Stimulated activated CD8-positive, alpha-beta memory T cell treated with anti-CD3 and anti-CD28 coated beads, Interleukin-12 subunit alpha, Interleukin-12 subunit beta, amount 100 ng/mL, for 1 hour (primary cell): ENCODE data around the gene RNF19B.

ENCODE experiments used
- DNase-seq: peaks from one replicate; pipeline ENCODE4 v3.0.0-alpha.2; 2020; ENCODE audit warnings: low read depth

Gene RNF19B

GRCh38 chr1:32888134-32888533 lies 76.5 kb downstream of the RNF19B start:
- no peak for DNase-seq

- DNase-seq, result no peak
These were observed 77.0 kb downstream of the RNF19B start for GRCh38 chr1:32887623-32888022.

GRCh38 chr1:32886828-32887414 lies 77.7 kb downstream of the RNF19B start:
- no peak for DNase-seq
